Small intestine (tissue), 7 donors: ENCODE data around the gene CCDC60. TPM values are rescaled to one million over a fixed set of nuclear protein-coding genes. Genes with fewer than 3 reads are reported as not detected.

Experiments used
- DNase-seq, 2 donors: peaks; one replicate each; pipeline versions ENCODE4 v3.0.0 to v3.0.0-alpha.2; 2013
- FAIRE-seq: peaks from 2 replicates; lab custom pipeline; 2012; peaks lifted over from hg19 to GRCh38; lab: Jason Lieb, UNC
- H3K27ac ChIP-seq, 3 donors: one replicate each; pipeline ENCODE4 v1.5.1; 2013; ENCODE audit warnings: low read length in 2 of 3, mild to moderate bottlenecking in 2 of 3, control low read depth in 1 of 3, inconsistent platforms in 1 of 3, low read depth in 1 of 3, moderate library complexity in 1 of 3
- H3K27me3 ChIP-seq, 3 donors: one replicate each; pipeline ENCODE4 v1.6.1; 2013; ENCODE audit warnings: low read length in 3 of 3, inconsistent platforms in 1 of 3; ENCODE audit not compliant: control insufficient read depth in 3 of 3, insufficient read depth in 3 of 3
- H3K36me3 ChIP-seq, 3 donors: one replicate each; pipeline ENCODE4 v1.6.1; 2013; ENCODE audit warnings: low read length in 3 of 3, inconsistent platforms in 1 of 3, low read depth in 1 of 3, mild to moderate bottlenecking in 1 of 3, moderate library complexity in 1 of 3; ENCODE audit not compliant: control insufficient read depth in 3 of 3, insufficient read depth in 2 of 3
- H3K4me1 ChIP-seq, 3 donors: one replicate each; pipeline ENCODE4 v1.6.1; 2013; ENCODE audit warnings: low read length in 2 of 3, inconsistent platforms in 1 of 3, low read depth in 1 of 3, mild to moderate bottlenecking in 1 of 3, moderate library complexity in 1 of 3; ENCODE audit not compliant: control insufficient read depth in 3 of 3, insufficient read depth in 2 of 3
- H3K4me3 ChIP-seq, 3 donors: one replicate each; pipeline ENCODE4 v1.5.1; 2013; ENCODE audit warnings: low read length in 3 of 3, control low read depth in 1 of 3, inconsistent platforms in 1 of 3, low read depth in 1 of 3, mild to moderate bottlenecking in 1 of 3, moderate library complexity in 1 of 3
- H3K9me3 ChIP-seq, 2 donors: one replicate each; pipeline ENCODE4 v1.6.1; 2013; ENCODE audit warnings: low read depth in 1 of 2, low read length in 1 of 2; ENCODE audit not compliant: control insufficient read depth in 2 of 2, insufficient read depth in 1 of 2
- WGBS, 3 donors: extraction: QIAGEN DNeasy Blood & Tissue Kit; methylation state at CpG; one replicate each; pipeline ENCODE4 v1.1.7; 2013; 5-methylcytosine and 5-hydroxymethylcytosine counted together
- polyA plus RNA-seq, 4 donors: library from polyadenylated mRNA; stranded (reverse) in 3 of 4; unstranded in 1 of 4; fragments of 200-250 nt in 3 of 4; fragments of 120-200 nt in 1 of 4; gene quantifications; one replicate each; pipeline versions ENCODE4 v1.2.1 to v1.2.3, GENCODE V29; 2013
- donor health status: healthy with polysubstance abuse.
- donor health status: control.
- donor health status: control.
- donor health status: Bipolar disorder and iron deficiency.
- donor health status: healthy.

Gene CCDC60
- polyA plus RNA-seq, 4 donors, result not detected

DNA sequence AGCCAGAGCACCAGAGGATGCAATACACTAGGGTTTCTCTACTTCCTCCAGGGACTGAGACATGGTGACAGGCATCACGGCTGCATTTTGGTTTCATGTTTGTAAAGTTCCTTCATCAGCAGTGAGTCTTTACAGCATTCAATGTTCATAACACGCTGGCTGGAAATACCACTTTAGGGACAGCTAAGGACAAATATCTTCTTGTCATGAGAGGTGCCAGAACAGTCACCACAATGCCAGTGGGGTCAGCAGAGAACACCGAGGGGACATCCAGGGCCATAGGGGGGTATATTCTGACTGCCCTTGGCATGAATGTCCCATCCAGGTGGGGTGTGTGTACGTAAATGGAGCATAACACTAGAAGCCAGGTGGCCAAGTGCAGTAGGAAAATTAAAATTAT lies 72.3 kb downstream of the CCDC60 start:
- FAIRE-seq, result no peak
- Histone ChIP-seq H3K36me3 (no peaks in the 10 kb centered on the region), H3K9me3 (no peaks in the 10 kb centered on the region), H3K4me1 (no peaks in the 10 kb centered on the region), H3K4me3 (no peak overlapping the region), H3K27ac (no peak overlapping the region), H3K27me3 (no peaks in the 10 kb centered on the region)
- WGBS, 3 donors, result 72 to 85% (median 77%) methylated on average over 4 of the region's 4 CpGs
- DNase-seq, result no peak

DNA sequence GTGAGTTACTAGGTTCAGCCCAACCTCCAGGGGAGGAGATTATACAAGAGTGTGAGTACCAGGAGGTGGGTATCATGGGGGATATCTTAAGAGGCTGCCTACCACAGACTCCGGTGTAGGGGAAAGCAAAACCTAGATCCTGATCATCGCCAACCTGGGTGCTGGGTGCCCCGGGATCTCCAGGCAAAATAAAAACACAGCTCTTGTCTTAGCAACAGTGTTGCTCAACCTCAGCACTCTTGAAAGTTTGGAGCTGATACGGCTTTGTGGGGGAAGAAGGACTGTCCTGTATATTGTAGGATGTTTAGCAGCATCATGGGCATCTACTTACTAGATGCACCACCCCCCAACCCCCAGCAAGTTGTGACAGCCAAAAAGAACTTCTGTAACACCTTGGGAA lies 74.5 kb downstream of the CCDC60 start:
- no peak for DNase-seq
- 80 to 89% (median 88%) methylated on average over 4 of the region's 4 CpGs for WGBS, 3 donors
- Histone ChIP-seq H3K4me1 (no peaks in the 10 kb centered on the region), H3K27ac (no peak overlapping the region), H3K27me3 (no peaks in the 10 kb centered on the region), H3K4me3 (no peak overlapping the region), H3K9me3 (no peaks in the 10 kb centered on the region), H3K36me3 (no peaks in the 10 kb centered on the region)
- FAIRE-seq, result no peak

DNA sequence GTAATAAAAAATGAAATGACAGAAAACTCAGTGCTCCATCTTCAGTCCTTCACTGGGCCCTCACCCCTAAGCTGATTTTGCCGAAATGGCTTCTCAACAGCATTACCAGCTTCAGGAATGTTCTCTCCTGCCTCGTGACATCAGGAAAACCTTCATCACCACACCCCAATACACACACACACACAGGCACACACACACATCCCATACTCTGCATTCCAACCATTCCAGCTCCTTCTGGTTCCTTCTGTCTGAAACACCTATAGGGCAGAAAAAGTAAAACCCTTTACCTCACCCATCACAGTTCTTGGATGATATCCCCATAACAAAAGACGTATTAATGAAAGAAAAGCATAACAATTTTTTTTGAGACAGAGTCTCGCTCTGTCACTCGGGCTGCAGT lies 75.9 kb downstream of the CCDC60 start:
- no peaks in the 10 kb centered on the region for H3K4me1 ChIP-seq
- no peak overlapping the region for H3K4me3 ChIP-seq
- WGBS, 3 donors, result 66 to 73% (median 71%) methylated on average over 5 of the region's 5 CpGs
- no peaks in the 10 kb centered on the region for H3K9me3 ChIP-seq
- H3K27me3 ChIP-seq, result no peaks in the 10 kb centered on the region
- no peaks in the 10 kb centered on the region for H3K36me3 ChIP-seq
- DNase-seq (no peak), FAIRE-seq (no peak)
- no peak overlapping the region for H3K27ac ChIP-seq

DNA sequence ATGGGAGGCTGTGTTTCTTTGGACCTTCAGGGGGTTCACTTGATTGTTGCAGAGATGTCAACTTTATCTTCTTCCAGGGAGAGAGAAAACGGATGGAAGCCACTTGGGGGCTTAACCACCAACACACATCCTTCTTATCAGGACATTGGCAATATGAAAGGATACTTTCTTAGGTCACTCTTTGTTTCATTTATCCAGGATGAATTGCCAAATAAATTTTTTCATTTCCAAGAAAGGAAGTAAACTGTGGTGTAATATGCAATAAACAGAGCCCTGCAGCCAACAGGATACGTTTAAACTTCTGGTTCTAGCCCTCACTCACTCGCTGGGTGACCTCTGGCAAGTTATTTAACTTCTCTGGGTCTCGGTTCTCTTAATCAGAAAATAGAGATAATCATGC lies 77.8 kb downstream of the CCDC60 start:
- no peak for FAIRE-seq
- Histone ChIP-seq H3K9me3 (no peaks in the 10 kb centered on the region), H3K27me3 (no peaks in the 10 kb centered on the region), H3K4me3 (no peak overlapping the region), H3K4me1 (no peaks in the 10 kb centered on the region), H3K36me3 (no peaks in the 10 kb centered on the region), H3K27ac (no peak overlapping the region)
- 39 to 41% (median 40%) methylated on average over 4 of the region's 4 CpGs for WGBS, 3 donors
- DNase-seq, result no peak

DNA sequence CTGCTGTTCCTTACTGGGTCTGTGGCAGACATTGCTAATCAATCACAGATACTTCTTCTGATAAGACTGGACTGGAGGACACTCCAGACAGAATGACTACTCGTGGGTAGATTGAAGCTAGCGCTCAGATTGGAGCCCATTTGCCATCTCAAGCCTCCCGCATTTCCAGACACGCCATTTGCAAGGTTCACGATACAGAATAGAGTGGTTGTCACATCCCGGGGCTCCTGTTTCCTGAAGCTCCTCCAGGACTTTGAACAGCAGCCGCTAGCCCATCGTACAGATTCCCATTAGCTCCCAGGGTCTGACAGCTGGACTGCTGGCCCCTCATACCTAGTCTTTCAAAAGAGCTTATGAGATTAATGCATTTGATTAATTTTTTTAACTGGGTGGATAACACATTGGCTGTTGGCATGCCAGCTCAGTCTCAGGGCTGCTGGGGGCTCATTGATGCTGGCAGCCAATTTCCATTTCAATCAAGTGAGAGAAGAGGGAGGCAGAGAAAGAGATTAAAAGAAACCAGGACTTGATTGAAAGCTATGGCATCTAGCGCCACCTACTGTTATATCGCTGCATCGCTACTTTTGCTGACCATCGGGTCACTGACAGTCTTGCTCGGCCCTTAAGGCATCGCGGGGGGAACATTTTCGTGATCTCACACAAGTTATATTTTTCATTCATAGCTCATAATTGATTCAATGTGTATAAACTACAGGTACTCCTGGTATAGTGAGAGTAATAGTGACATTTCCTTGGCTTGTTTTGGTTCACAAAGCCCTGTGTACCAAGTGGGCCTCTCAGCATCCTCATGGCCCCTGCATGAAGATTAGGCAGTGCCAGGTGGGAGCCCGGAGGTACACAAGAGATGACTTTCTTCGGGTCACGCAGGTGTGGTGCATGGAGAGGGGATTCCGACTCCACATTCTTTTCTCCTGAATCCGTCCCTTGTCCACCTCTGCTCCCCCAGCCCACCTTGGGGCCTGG lies 78.6 kb downstream of the CCDC60 start:
- Histone ChIP-seq H3K27ac (no peak overlapping the region), H3K4me3 (no peak overlapping the region), H3K4me1 (no peaks in the 10 kb centered on the region), H3K9me3 (no peaks in the 10 kb centered on the region), H3K36me3 (no peaks in the 10 kb centered on the region), H3K27me3 (no peaks in the 10 kb centered on the region)
- peak; percentile 27 to 48 for DNase-seq
- 33 to 43% (median 35%) methylated on average over 21 of the region's 21 CpGs for WGBS, 3 donors
- FAIRE-seq, result no peak

DNA sequence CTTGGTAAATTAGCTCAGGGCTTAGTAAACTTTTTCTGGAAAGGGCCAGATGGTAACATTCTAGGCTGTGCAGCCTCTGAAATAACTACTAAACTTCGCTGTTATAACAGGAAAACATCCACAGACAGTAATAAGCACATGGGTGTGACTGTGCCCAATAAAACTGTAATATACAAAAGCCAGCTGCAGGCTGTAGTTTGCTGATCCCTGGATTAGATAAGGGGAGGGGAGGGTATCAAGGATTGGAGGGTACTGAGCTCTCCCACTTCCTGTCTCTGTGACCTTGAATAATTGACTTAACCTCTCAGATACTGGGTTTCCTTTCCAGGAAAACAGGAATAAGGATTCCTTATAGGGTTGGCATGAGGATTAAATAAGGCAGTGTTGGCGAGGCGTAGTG lies 81.2 kb downstream of the CCDC60 start:
- no peaks in the 10 kb centered on the region for H3K36me3 ChIP-seq
- H3K4me1 ChIP-seq, result no peaks in the 10 kb centered on the region
- WGBS, 3 donors, result 32 to 69% (median 46%) methylated on average over 3 of the region's 3 CpGs
- FAIRE-seq (no peak), DNase-seq (peak in 1 of 2 donors; percentile 5)
- H3K4me3 ChIP-seq, result no peak overlapping the region
- H3K27me3 ChIP-seq, result no peaks in the 10 kb centered on the region
- H3K9me3 ChIP-seq, result no peaks in the 10 kb centered on the region
- H3K27ac ChIP-seq, result no peak overlapping the region

DNA sequence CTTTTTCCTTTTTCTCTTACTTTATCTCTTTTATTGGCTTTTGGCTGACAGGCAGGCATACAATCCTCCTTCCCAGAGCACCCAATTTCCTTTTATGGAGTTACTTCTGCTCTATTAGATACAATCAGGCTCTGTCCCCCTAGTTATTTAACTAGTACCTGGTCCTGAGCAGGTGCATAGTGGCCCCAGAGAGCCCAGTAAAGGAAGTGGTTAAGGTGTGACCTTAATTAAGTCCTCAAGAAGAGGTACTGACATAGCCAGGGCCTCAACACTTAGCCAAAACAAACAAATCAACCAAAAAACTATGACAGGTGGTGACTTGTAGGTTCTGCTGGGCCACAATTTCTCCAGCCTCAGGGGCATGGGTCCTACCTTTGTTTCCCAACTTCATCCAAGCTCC lies 82.9 kb downstream of the CCDC60 start:
- H3K9me3 ChIP-seq, result no peaks in the 10 kb centered on the region
- DNase-seq (no peak), FAIRE-seq (no peak)
- no peaks in the 10 kb centered on the region for H3K4me1 ChIP-seq
- no peak overlapping the region for H3K27ac ChIP-seq
- H3K4me3 ChIP-seq, result no peak overlapping the region
- no peaks in the 10 kb centered on the region for H3K36me3 ChIP-seq
- H3K27me3 ChIP-seq, result no peaks in the 10 kb centered on the region

DNA sequence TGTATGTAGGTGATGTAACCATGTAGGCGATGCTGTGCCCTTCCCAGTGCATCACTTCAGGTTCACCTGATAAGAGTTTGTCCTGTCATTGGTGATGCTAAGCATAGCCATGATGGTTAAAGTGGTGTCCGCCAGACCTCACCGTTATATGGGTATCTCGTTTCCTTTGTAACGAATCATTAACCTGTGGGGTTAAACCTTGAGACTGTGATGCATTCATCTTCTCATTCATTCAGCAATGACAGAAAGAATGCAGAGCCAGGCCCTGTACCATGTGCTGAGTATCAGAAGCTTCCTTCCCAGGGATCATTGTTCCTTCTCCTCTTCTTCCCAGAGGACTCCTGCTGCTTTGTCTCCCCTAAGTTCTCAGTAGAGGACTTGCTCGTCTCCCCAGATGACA lies 84.9 kb downstream of the CCDC60 start:
- no peak overlapping the region for H3K27ac ChIP-seq
- no peaks in the 10 kb centered on the region for H3K36me3 ChIP-seq
- 46 to 56% (median 51%) methylated on average over 6 of the region's 6 CpGs for WGBS, 3 donors
- no peak for FAIRE-seq
- H3K27me3 ChIP-seq, result no peaks in the 10 kb centered on the region
- no peaks in the 10 kb centered on the region for H3K4me1 ChIP-seq
- H3K4me3 ChIP-seq, result no peak overlapping the region
- no peaks in the 10 kb centered on the region for H3K9me3 ChIP-seq
- DNase-seq, result no peak
